ENCODE data around the gene TRAPPC8. TPM values are rescaled to one million over a fixed set of nuclear protein-coding genes. Genes with fewer than 3 reads are reported as not detected.
A peak's percentile ranks its signal among the peaks of the same experiment; 100 is the strongest.

TRAPPC8 gene
- total and polyA plus RNA-seq, 2 of the 13 experiments (the other 11 are each of a cell fraction or from before 2014, with no cell fraction given) = 34.6 to 50.8 TPM

DNA sequence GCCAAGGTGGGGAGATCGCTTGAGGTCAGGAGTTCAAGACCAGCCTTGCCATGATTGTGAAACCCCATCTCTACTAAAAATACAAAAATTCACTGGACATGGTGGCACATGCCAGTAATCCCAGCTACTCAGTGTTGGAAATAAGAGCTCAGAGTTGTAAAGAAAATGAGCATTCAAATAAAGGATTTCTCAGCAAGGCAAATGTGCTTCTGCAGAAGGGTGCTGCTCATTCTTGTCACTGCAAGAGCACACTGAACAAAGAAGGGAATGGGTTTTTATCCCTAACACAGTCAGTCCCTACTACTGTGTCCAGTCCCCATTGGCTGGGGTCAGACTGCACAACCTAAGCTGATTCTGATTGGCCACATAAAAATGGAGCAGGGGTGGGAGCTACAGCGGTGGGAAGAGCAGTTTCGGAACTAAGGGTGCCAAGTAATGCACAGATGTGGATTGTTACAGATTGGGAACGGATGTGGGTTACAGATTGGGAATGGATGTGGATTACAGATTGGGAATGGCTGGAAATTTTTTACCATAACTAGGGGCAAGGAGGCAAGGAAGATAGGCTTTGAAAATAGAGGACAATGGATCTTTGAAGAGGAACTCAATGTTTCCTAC lies 31.1 kb upstream of the TRAPPC8 start:
- intact Hi-C loops (cut with micrococcal nuclease; ENCODE audit: unreplicated experiment) (loop anchor here (10.0 kb wide), 1 partner anchor 419 kb away; no protein-coding TSS in a partner anchor), in situ Hi-C loops (cut with HindIII; ENCODE audit: extremely low pct_ligation_motif_present, low pct_unique_long_range_greater_than_20kb) (loop anchor here (10.0 kb wide), 1 partner anchor 419 kb away; no protein-coding TSS in a partner anchor)
- Histone ChIP-seq H3K9ac (ENCODE audit: insufficient read depth, low read depth, low read length) (no peak overlapping the region), H3K9me3 (ENCODE audit: low read length) (peaks cover 33% of the 10 kb centered on the region), H2AFZ (ENCODE audit: low read length) (no peak overlapping the region), H3K27me3 (ENCODE audit: control insufficient read depth in 1 of 2, insufficient read depth in 2 of 2, low read length in 2 of 2) (peaks cover 0 to 4% of the 10 kb centered on the region in 2 experiments; a peak in 1 of 5 replicates), H3K4me2 (ENCODE audit: low read depth, low read length) (no peak overlapping the region), H3K36me3 (replicated peaks in 1 of 2; ENCODE audit: control insufficient read depth in 1 of 2, insufficient read depth in 2 of 2, low read length in 2 of 2) (no peaks in the 10 kb centered on the region), H4K20me1 (ENCODE audit: insufficient read depth, low read length) (no peaks in the 10 kb centered on the region), H3K27ac (ENCODE audit: extremely low read length, insufficient read depth, low read length) (no peak overlapping the region), H3K4me1 (ENCODE audit: insufficient read depth, low read length) (no peaks in the 10 kb centered on the region), H3K79me2 (ENCODE audit: insufficient read depth, low read length) (no peaks in the 10 kb centered on the region), H3K4me3 (replicated peaks in 1 of 3; ENCODE audit: insufficient read depth in 1 of 3, low read depth in 2 of 3, low read length in 3 of 3) (no peak overlapping the region)
- CTCF ChIA-PET (ENCODE audit: low intra/inter-chr PET ratio, low total read pairs) = no interaction called here
- BruUV-seq (replicated peaks) = no TSS peak
- WGBS (ENCODE audit: low lambda C conversion rate) = 3% methylated on average over 4 of the region's 4 CpGs
- FAIRE-seq (no peak), ATAC-seq (no peak), DNase-seq (ENCODE audit: low spot score) (no peak)
- TF ChIP-seq ZNF562 (CRISPR knock-in tag; IDR thresholded peaks at IDR 0.05; ENCODE audit: borderline replicate concordance) = peak; percentile 96
- no peak for TF ChIP-seq PRDM15 (CRISPR knock-in tag; IDR thresholded peaks at IDR 0.05)
- TF ChIP-seq PHF21A (CRISPR knock-in tag; IDR thresholded peaks at IDR 0.05) = no peak
- POLR2A ChIA-PET = no interaction called here

DNA sequence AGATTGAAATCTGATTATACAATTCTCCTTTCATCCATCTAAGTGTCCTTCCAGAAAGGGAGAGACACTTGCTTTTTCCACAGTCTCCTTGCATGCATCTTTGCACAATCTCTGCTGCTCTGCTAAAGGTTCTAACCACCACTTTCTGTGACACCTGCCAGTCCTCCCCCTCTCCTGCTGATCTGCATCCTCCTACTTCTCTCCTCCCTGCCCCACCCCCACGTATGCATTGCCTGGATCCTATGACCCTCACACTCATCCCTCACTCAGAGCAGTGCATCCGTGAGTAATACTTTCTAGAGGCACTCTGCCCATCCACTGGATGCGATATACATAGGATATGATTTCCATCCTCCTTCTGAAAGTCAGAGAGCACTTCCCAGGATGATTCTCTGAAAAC lies 27.7 kb upstream of the TRAPPC8 start:
- H3K4me3 ChIP-seq (replicated peaks in 1 of 3; ENCODE audit: insufficient read depth in 1 of 3, low read depth in 2 of 3, low read length in 3 of 3) = no peak overlapping the region
- H2AFZ ChIP-seq (ENCODE audit: low read length) = no peak overlapping the region
- intact Hi-C loops (cut with micrococcal nuclease; ENCODE audit: unreplicated experiment) = loop anchor here (10.0 kb wide), 1 partner anchor 416 kb away; no protein-coding TSS in a partner anchor
- ChIA-PET CTCF (ENCODE audit: low intra/inter-chr PET ratio, low total read pairs) (no interaction called here), POLR2A (no interaction called here)
- peaks cover 19% of the 10 kb centered on the region for H3K9me3 ChIP-seq (ENCODE audit: low read length)
- H4K20me1 ChIP-seq (ENCODE audit: insufficient read depth, low read length) = no peaks in the 10 kb centered on the region
- no peaks in the 10 kb centered on the region for H3K36me3 ChIP-seq (replicated peaks in 1 of 2; ENCODE audit: control insufficient read depth in 1 of 2, insufficient read depth in 2 of 2, low read length in 2 of 2)
- no peak for ATAC-seq
- H3K4me1 ChIP-seq (ENCODE audit: insufficient read depth, low read length) = peaks cover 9% of the 10 kb centered on the region; the same call in 1 of the 2 replicates
- FAIRE-seq = no peak
- no TSS peak for BruUV-seq (replicated peaks)
- H3K79me2 ChIP-seq (ENCODE audit: insufficient read depth, low read length) = no peaks in the 10 kb centered on the region
- H3K27me3 ChIP-seq (ENCODE audit: control insufficient read depth in 1 of 2, insufficient read depth in 2 of 2, low read length in 2 of 2) = no peaks in the 10 kb centered on the region; a peak in 1 of 5 replicates
- no peak for DNase-seq (ENCODE audit: low spot score)
- H3K27ac ChIP-seq (ENCODE audit: extremely low read length, insufficient read depth, low read length) = no peak overlapping the region
- in situ Hi-C loops (cut with HindIII; ENCODE audit: extremely low pct_ligation_motif_present, low pct_unique_long_range_greater_than_20kb) = loop anchor here (10.0 kb wide), 1 partner anchor 416 kb away; no protein-coding TSS in a partner anchor
- H3K9ac ChIP-seq (ENCODE audit: insufficient read depth, low read depth, low read length) = no peak overlapping the region
- WGBS (ENCODE audit: low lambda C conversion rate) = 30% methylated on average over 3 of the region's 3 CpGs
- no peak overlapping the region for H3K4me2 ChIP-seq (ENCODE audit: low read depth, low read length)
- TF ChIP-seq, protein P1, sequence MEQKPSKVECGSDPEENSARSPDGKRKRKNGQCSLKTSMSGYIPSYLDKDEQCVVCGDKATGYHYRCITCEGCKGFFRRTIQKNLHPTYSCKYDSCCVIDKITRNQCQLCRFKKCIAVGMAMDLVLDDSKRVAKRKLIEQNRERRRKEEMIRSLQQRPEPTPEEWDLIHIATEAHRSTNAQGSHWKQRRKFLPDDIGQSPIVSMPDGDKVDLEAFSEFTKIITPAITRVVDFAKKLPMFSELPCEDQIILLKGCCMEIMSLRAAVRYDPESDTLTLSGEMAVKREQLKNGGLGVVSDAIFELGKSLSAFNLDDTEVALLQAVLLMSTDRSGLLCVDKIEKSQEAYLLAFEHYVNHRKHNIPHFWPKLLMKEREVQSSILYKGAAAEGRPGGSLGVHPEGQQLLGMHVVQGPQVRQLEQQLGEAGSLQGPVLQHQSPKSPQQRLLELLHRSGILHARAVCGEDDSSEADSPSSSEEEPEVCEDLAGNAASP (CRISPR knock-in tag; IDR thresholded peaks at IDR 0.05; ENCODE audit: borderline replicate concordance) = no peak
- no peak for TF ChIP-seq PRDM15 (CRISPR knock-in tag; IDR thresholded peaks at IDR 0.05)
- TF ChIP-seq ZNF761 (CRISPR knock-in tag; conservative IDR thresholded peaks at IDR 0.05) = no peak
- no peak for TF ChIP-seq ZNF841 (CRISPR knock-in tag; IDR thresholded peaks at IDR 0.05; ENCODE audit: borderline replicate concordance)
- TF ChIP-seq WIZ (CRISPR knock-in tag; IDR thresholded peaks at IDR 0.05) = no peak
- no peak for TF ChIP-seq ZNF552 (CRISPR knock-in tag; IDR thresholded peaks at IDR 0.05; ENCODE audit: borderline replicate concordance)
